Right hindlimb (tissue), 1 donor: ENCODE data around the gene B3GNT7.
"Not testable (repeated sequence)": the region's sequence is repeated elsewhere in the genome, so short reads cannot be mapped to it uniquely, and the experiment has no call there.

Experiments
- DNase-seq: peaks from one replicate; pipeline ENCODE4 v3.0.0-alpha.2; 2018

B3GNT7 gene

GRCh38 chr2:231386446-231386845, 9.1 kb upstream of the B3GNT7 start:
- no peak for DNase-seq

GRCh38 chr2:231387904-231388724, 7.4 kb upstream of the B3GNT7 start:
- peak; percentile 83 for DNase-seq

GRCh38 chr2:231388725-231389346, 6.7 kb upstream of the B3GNT7 start:
- no peak for DNase-seq

GRCh38 chr2:231390667-231391066, 4.8 kb upstream of the B3GNT7 start:
- no peak for DNase-seq

- no peak for DNase-seq
Observed at GRCh38 chr2:231391981-231392380, 3.5 kb upstream of the B3GNT7 start.

- no peak for DNase-seq
Observed at GRCh38 chr2:231392431-231393148, 2.9 kb upstream of the B3GNT7 start.

GRCh38 chr2:231393149-231394131, 2.1 kb upstream of the B3GNT7 start:
- no peak for DNase-seq

- no peak for DNase-seq
Observed at GRCh38 chr2:231394211-231395141, 1.0 kb upstream of the B3GNT7 start.

GRCh38 chr2:231396058-231396821, 730 bp downstream of the B3GNT7 start:
- DNase-seq, result no peak

- no peak for DNase-seq
Observed at GRCh38 chr2:231397011-231397927, 1.8 kb downstream of the B3GNT7 start.

GRCh38 chr2:231397928-231398294, 2.4 kb downstream of the B3GNT7 start:
- DNase-seq, result no peak

- DNase-seq, result no peak
Observed at GRCh38 chr2:231398585-231398984, 3.1 kb downstream of the B3GNT7 start.

GRCh38 chr2:231399046-231399852, 3.7 kb downstream of the B3GNT7 start:
- no peak for DNase-seq

GRCh38 chr2:231399853-231400680, 4.6 kb downstream of the B3GNT7 start:
- DNase-seq, result peak; percentile 26

GRCh38 chr2:231400681-231401080, 5.2 kb downstream of the B3GNT7 start:
- not testable (repeated sequence) for DNase-seq

GRCh38 chr2:231401101-231401500, 5.6 kb downstream of the B3GNT7 start:
- not testable (repeated sequence) for DNase-seq

- not testable (repeated sequence) for DNase-seq
Observed at GRCh38 chr2:231403421-231404182, 8.1 kb downstream of the B3GNT7 start.
